ENCODE data around the gene TRIM16. TPM values are rescaled to one million over a fixed set of nuclear protein-coding genes. Genes with fewer than 3 reads are reported as not detected.
"Not testable (repeated sequence)": the region's sequence is repeated elsewhere in the genome, so short reads cannot be mapped to it uniquely, and the experiment has no call there.

The TRIM16 gene
- total and polyA plus RNA-seq, 7 donors, result 12.8 to 79.7 (median 24.2) TPM

GRCh38 chr17:15658296-15658695 lies 25.8 kb downstream of the TRIM16 start:
- H3K4me1 ChIP-seq, result no peaks in the 10 kb centered on the region
- no peak for DNase-seq
- H3K36me3 ChIP-seq (ENCODE audit: insufficient read depth in 1 of 2, low read depth in 1 of 2), result peaks cover 0 to 3% of the 10 kb centered on the region in 2 donors
- 88 to 93% (median 92%) methylated on average over 3 of the region's 3 CpGs for WGBS, 3 donors
- no peaks in the 10 kb centered on the region for H3K27me3 ChIP-seq (ENCODE audit: insufficient read depth in 3 of 3, low read length in 2 of 3)
- no peak overlapping the region for H3K27ac ChIP-seq
- TF ChIP-seq, protein P1, sequence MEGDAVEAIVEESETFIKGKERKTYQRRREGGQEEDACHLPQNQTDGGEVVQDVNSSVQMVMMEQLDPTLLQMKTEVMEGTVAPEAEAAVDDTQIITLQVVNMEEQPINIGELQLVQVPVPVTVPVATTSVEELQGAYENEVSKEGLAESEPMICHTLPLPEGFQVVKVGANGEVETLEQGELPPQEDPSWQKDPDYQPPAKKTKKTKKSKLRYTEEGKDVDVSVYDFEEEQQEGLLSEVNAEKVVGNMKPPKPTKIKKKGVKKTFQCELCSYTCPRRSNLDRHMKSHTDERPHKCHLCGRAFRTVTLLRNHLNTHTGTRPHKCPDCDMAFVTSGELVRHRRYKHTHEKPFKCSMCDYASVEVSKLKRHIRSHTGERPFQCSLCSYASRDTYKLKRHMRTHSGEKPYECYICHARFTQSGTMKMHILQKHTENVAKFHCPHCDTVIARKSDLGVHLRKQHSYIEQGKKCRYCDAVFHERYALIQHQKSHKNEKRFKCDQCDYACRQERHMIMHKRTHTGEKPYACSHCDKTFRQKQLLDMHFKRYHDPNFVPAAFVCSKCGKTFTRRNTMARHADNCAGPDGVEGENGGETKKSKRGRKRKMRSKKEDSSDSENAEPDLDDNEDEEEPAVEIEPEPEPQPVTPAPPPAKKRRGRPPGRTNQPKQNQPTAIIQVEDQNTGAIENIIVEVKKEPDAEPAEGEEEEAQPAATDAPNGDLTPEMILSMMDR (IDR thresholded peaks at IDR 0.05), result no peak
- intact Hi-C loops (cut with DNase I), result no loop called here
- H3K4me3 ChIP-seq, result no peak overlapping the region
- H3K9me3 ChIP-seq, result no peaks in the 10 kb centered on the region
- ATAC-seq, result no peak

GRCh38 chr17:15657868-15658267 lies 26.2 kb downstream of the TRIM16 start:
- H3K4me1 ChIP-seq, result no peaks in the 10 kb centered on the region
- DNase-seq, result no peak
- H3K27me3 ChIP-seq (ENCODE audit: insufficient read depth in 3 of 3, low read length in 2 of 3), result no peaks in the 10 kb centered on the region
- peaks cover 0 to 3% of the 10 kb centered on the region in 2 donors for H3K36me3 ChIP-seq (ENCODE audit: insufficient read depth in 1 of 2, low read depth in 1 of 2)
- H3K9me3 ChIP-seq, result no peaks in the 10 kb centered on the region
- ATAC-seq, result no peak
- intact Hi-C loops (cut with DNase I), result no loop called here
- H3K4me3 ChIP-seq, result no peak overlapping the region
- no peak overlapping the region for H3K27ac ChIP-seq
- TF ChIP-seq, protein P1 (IDR thresholded peaks at IDR 0.05), result no peak

GRCh38 chr17:15654886-15655561 lies 29.1 kb downstream of the TRIM16 start:
- Histone ChIP-seq H3K4me3 (no peak overlapping the region), H3K9me3 (no peaks in the 10 kb centered on the region), H3K4me1 (no peaks in the 10 kb centered on the region), H3K27ac (no peak overlapping the region), H3K36me3 (ENCODE audit: insufficient read depth in 1 of 2, low read depth in 1 of 2) (peaks cover 0 to 3% of the 10 kb centered on the region in 2 donors), H3K27me3 (ENCODE audit: insufficient read depth in 3 of 3, low read length in 2 of 3) (no peaks in the 10 kb centered on the region)
- no peak for DNase-seq
- WGBS, 3 donors, result 55 to 61% (median 57%) methylated on average over 3 of the region's 3 CpGs
- TF ChIP-seq, protein P1 (IDR thresholded peaks at IDR 0.05), result no peak
- ATAC-seq, result no peak
- intact Hi-C loops (cut with DNase I), result no loop called here

GRCh38 chr17:15654401-15654800 lies 29.7 kb downstream of the TRIM16 start:
- H3K4me1 ChIP-seq; H3K4me3 ChIP-seq; ATAC-seq; intact Hi-C loops (cut with DNase I); H3K27ac ChIP-seq; H3K9me3 ChIP-seq; H3K36me3 ChIP-seq (ENCODE audit: insufficient read depth in 1 of 2, low read depth in 1 of 2); H3K27me3 ChIP-seq (ENCODE audit: insufficient read depth in 3 of 3, low read length in 2 of 3); DNase-seq: not testable (repeated sequence)
- WGBS, 3 donors, result 79 to 84% (median 80%) methylated on average over 3 of the region's 3 CpGs

DNA sequence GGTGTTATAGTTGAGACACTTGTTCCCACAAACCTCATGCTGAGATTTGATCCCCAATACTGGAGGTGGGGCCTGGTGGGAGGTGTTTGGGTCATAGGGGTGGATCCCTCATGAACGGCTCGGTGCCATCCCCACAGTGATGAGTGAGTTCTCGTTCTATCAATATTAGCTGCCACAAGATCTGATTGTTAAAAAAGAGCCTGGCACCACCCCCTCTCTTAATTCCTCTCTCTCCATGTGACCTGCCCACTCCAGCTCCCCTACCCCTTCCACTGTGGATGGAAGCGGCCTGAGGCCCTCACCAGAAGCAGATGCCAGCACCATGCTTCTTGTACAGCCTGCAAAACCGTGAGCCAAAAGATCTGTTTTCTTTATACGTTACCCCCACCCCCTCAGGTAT lies 31.2 kb downstream of the TRIM16 start:
- TF ChIP-seq, protein P1 (IDR thresholded peaks at IDR 0.05), result no peak
- H3K27ac ChIP-seq, result no peak overlapping the region
- no peak overlapping the region for H3K4me3 ChIP-seq
- H3K9me3 ChIP-seq, result no peaks in the 10 kb centered on the region
- DNase-seq, result no peak
- no peak for ATAC-seq
- H3K36me3 ChIP-seq (ENCODE audit: insufficient read depth in 1 of 2, low read depth in 1 of 2), result no peaks in the 10 kb centered on the region
- intact Hi-C loops (cut with DNase I), result no loop called here
- H3K27me3 ChIP-seq (ENCODE audit: insufficient read depth in 3 of 3, low read length in 2 of 3), result no peaks in the 10 kb centered on the region
- 85 to 89% (median 87%) methylated on average over 6 of the region's 6 CpGs for WGBS, 3 donors
- peaks cover 17% of the 10 kb centered on the region for H3K4me1 ChIP-seq

Data from psoas muscle (tissue), 8 donors.